Measurements from ENCODE around the gene KIF5A. TPM values are rescaled to one million over a fixed set of nuclear protein-coding genes. Genes with fewer than 3 reads are reported as not detected.

KIF5A gene
- total RNA-seq, 3 donors from 2014 or later (not counting 1 experiment from before 2014, with no cell fraction given) = 0.09 to 0.40 (median 0.16) TPM

GRCh38 chr12:57571926-57572762 is 22.3 kb downstream of the KIF5A start:
- Mint-ChIP-seq H3K4me1 (no peaks in the 10 kb centered on the region), H3K27ac (no peak overlapping the region), H3K36me3 (no peaks in the 10 kb centered on the region), H3K4me3 (no peak overlapping the region), H3K9me3 (no peaks in the 10 kb centered on the region), H3K27me3 (ENCODE audit: low read depth in 2 of 2) (peaks cover 0 to 13% of the 10 kb centered on the region in 2 donors)
- ATAC-seq (no peak), DNase-seq (no peak)
- Histone ChIP-seq H3K36me3 (ENCODE audit: control insufficient read depth, insufficient read depth, low read length) (no peaks in the 10 kb centered on the region), H3K27ac (ENCODE audit: low read length) (no peak overlapping the region), H3K4me3 (ENCODE audit: low read length) (no peak overlapping the region), H3K27me3 (ENCODE audit: control insufficient read depth, insufficient read depth, low read length) (no peaks in the 10 kb centered on the region), H3K4me1 (ENCODE audit: control insufficient read depth, insufficient read depth, low read length) (no peaks in the 10 kb centered on the region), H3K9me3 (ENCODE audit: control insufficient read depth, insufficient read depth, low read length) (no peaks in the 10 kb centered on the region)
- intact Hi-C loops (cut with micrococcal nuclease) = no loop called here
- 94% methylated on average over 12 of the region's 12 CpGs for WGBS (ENCODE audit: insufficient coverage)
- TF ChIP-seq CTCF (IDR thresholded peaks at IDR 0.05) = no peak

GRCh38 chr12:57574795-57575194 is 25.0 kb downstream of the KIF5A start:
- WGBS (ENCODE audit: insufficient coverage) = 90% methylated on average over 10 of the region's 10 CpGs
- H3K27me3 ChIP-seq (ENCODE audit: control insufficient read depth, insufficient read depth, low read length) = no peaks in the 10 kb centered on the region
- H3K4me3 ChIP-seq (ENCODE audit: low read length) = no peak overlapping the region
- Mint-ChIP-seq H3K27me3 (ENCODE audit: low read depth in 2 of 2) (peaks cover 0 to 7% of the 10 kb centered on the region in 2 donors), H3K36me3 (no peaks in the 10 kb centered on the region), H3K4me3 (no peak overlapping the region), H3K9me3 (no peaks in the 10 kb centered on the region), H3K4me1 (no peaks in the 10 kb centered on the region), H3K27ac (no peak overlapping the region)
- TF ChIP-seq CTCF (IDR thresholded peaks at IDR 0.05) = no peak
- DNase-seq = no peak
- no peak for ATAC-seq
- intact Hi-C loops (cut with micrococcal nuclease) = no loop called here
- no peaks in the 10 kb centered on the region for H3K36me3 ChIP-seq (ENCODE audit: control insufficient read depth, insufficient read depth, low read length)
- no peaks in the 10 kb centered on the region for H3K4me1 ChIP-seq (ENCODE audit: control insufficient read depth, insufficient read depth, low read length)
- no peak overlapping the region for H3K27ac ChIP-seq (ENCODE audit: low read length)
- no peaks in the 10 kb centered on the region for H3K9me3 ChIP-seq (ENCODE audit: control insufficient read depth, insufficient read depth, low read length)

- H3K9me3 Mint-ChIP-seq = no peaks in the 10 kb centered on the region
Measured at GRCh38 chr12:57575771-57576612, 26.1 kb downstream of the KIF5A start.

More at GRCh38 chr12:57575771-57576612, 26.1 kb downstream of the KIF5A start:
- ATAC-seq = no peak
- Mint-ChIP-seq H3K27me3 (ENCODE audit: low read depth in 2 of 2) (peaks cover 0 to 8% of the 10 kb centered on the region in 2 donors), H3K27ac (no peak overlapping the region), H3K4me3 (no peak overlapping the region), H3K4me1 (no peaks in the 10 kb centered on the region), H3K36me3 (no peaks in the 10 kb centered on the region)
- no peak overlapping the region for H3K27ac ChIP-seq (ENCODE audit: low read length)
- TF ChIP-seq CTCF (IDR thresholded peaks at IDR 0.05) = no peak
- no peaks in the 10 kb centered on the region for H3K36me3 ChIP-seq (ENCODE audit: control insufficient read depth, insufficient read depth, low read length)
- H3K9me3 ChIP-seq (ENCODE audit: control insufficient read depth, insufficient read depth, low read length) = no peaks in the 10 kb centered on the region
- no peaks in the 10 kb centered on the region for H3K27me3 ChIP-seq (ENCODE audit: control insufficient read depth, insufficient read depth, low read length)
- 88% methylated on average over 12 of the region's 12 CpGs for WGBS (ENCODE audit: insufficient coverage)
- H3K4me3 ChIP-seq (ENCODE audit: low read length) = no peak overlapping the region
- no peaks in the 10 kb centered on the region for H3K4me1 ChIP-seq (ENCODE audit: control insufficient read depth, insufficient read depth, low read length)
- intact Hi-C loops (cut with micrococcal nuclease) = no loop called here
- DNase-seq = no peak
